HG02759 (cell line): ENCODE measurements around the gene HSPA1B.
A peak's percentile ranks its signal among the peaks of the same experiment; 100 is the strongest.
"Not testable (repeated sequence)": the region's sequence is repeated elsewhere in the genome, so short reads cannot be mapped to it uniquely, and the experiment has no call there.

Source experiments
- ATAC-seq: cut with Tn5 transposase; IDR thresholded peaks from one replicate; pipeline ENCODE4 v1.9.1; 2021; ENCODE audit warnings: mild to moderate bottlenecking, moderate library complexity; ENCODE audit not compliant: unreplicated experiment

HSPA1B gene

GRCh38 chr6:31797588-31797987 lies 29.9 kb upstream of the HSPA1B start:
- no peak for ATAC-seq

- no peak for ATAC-seq
These were observed 27.8 kb upstream of the HSPA1B start for GRCh38 chr6:31799781-31800180.

- ATAC-seq = not testable (repeated sequence)
These were observed 26.3 kb upstream of the HSPA1B start for GRCh38 chr6:31801031-31801927.

GRCh38 chr6:31805939-31806469 lies 21.5 kb upstream of the HSPA1B start:
- no peak for ATAC-seq

GRCh38 chr6:31806470-31807272 lies 20.9 kb upstream of the HSPA1B start, which contains the start of gene LSM2:
Gene LSM2 (minus strand): TSS chr6:31806966. CDS start chr6:31806757, 209 bp downstream.
- ATAC-seq = peak; percentile 94

- ATAC-seq = not testable (repeated sequence)
These were observed 18.9 kb upstream of the HSPA1B start for GRCh38 chr6:31808599-31808998.

- no peak for ATAC-seq
These were observed 15.9 kb upstream of the HSPA1B start for GRCh38 chr6:31811645-31812044.

GRCh38 chr6:31813465-31813849 lies 14.1 kb upstream of the HSPA1B start:
- ATAC-seq = no peak

- peak; percentile 42 for ATAC-seq
These were observed 12.9 kb upstream of the HSPA1B start for GRCh38 chr6:31814677-31815024.

GRCh38 chr6:31815025-31815838 lies 12.3 kb upstream of the HSPA1B start, which contains the start of the genes HSPA1A and HSPA1L:
Gene HSPA1A (plus strand): TSS chr6:31815543. CDS start chr6:31815757, 214 bp downstream.
Gene HSPA1L (minus strand): TSS chr6:31815283. CDS start chr6:31811972, 3,311 bp downstream.
- peak; percentile 41 for ATAC-seq

- not testable (repeated sequence) for ATAC-seq
These were observed 10.2 kb upstream of the HSPA1B start for GRCh38 chr6:31817133-31817928.

- ATAC-seq = not testable (repeated sequence)
These were observed 9.5 kb upstream of the HSPA1B start for GRCh38 chr6:31817929-31818511.

- ATAC-seq = no peak
These were observed 7.7 kb upstream of the HSPA1B start for GRCh38 chr6:31819871-31820299.

- not testable (repeated sequence) for ATAC-seq
These were observed 7.1 kb upstream of the HSPA1B start for GRCh38 chr6:31820399-31820798.

GRCh38 chr6:31821301-31822035 lies 6.1 kb upstream of the HSPA1B start:
- ATAC-seq = peak; percentile 59

GRCh38 chr6:31822036-31822821 lies 5.3 kb upstream of the HSPA1B start:
- peak; percentile 55 for ATAC-seq

GRCh38 chr6:31823592-31824196 lies 3.8 kb upstream of the HSPA1B start:
- ATAC-seq = not testable (repeated sequence)
